Panc1 (cell line): ENCODE measurements around the gene HPCAL1. TPM values are rescaled to one million over a fixed set of nuclear protein-coding genes. Genes with fewer than 3 reads are reported as not detected.

ENCODE experiments used
- ATAC-seq: fragments of 200-7000 bp; cut with Tn5 transposase; 2 replicates; pipeline ENCODE4 v1.9.1; 2020; ENCODE audit warnings: mild to moderate bottlenecking, moderate library complexity
- BruUV-seq: library from RNA; stranded (reverse); fragments of 400-500 nt; replicated peaks from 2 replicates; lab custom pipeline; 2021; lab: Mats Ljungman, UMichigan
- CTCF ChIA-PET: fragments of 300-600 bp; sonication (Branson Sonifier 250); formaldehyde crosslinking; loops from one replicate; lab custom pipeline; 2022; ENCODE audit warnings: antibody characterized with exemption; lab: Charles Lee
- POLR2A ChIA-PET: fragments of 300-600 bp; sonication (Branson Sonifier 250); formaldehyde crosslinking; loops from one replicate; lab custom pipeline; 2022; ENCODE audit warnings: antibody characterized with exemption; lab: Charles Lee
- DNase-seq: peaks from one replicate; pipeline ENCODE4 v3.0.0-alpha.2; 2010; ENCODE audit warnings: low read depth, low spot score
- H3K27ac ChIP-seq: 2 replicates; pipeline ENCODE4 v1.5.1; 2011; ENCODE audit warnings: mild to moderate bottlenecking, low read length, inconsistent platforms
- H3K27me3 ChIP-seq: fragments of 200-500 bp; sonication (Bioruptor generic); 2 replicates; pipeline ENCODE4 v1.6.0; 2014; ENCODE audit warnings: low read length, inconsistent platforms; ENCODE audit not compliant: control insufficient read depth, insufficient read depth
- H3K36me3 ChIP-seq: fragments of 200-500 bp; sonication (Bioruptor generic); 2 replicates; pipeline ENCODE4 v1.5.1; 2014; ENCODE audit warnings: inconsistent platforms, mild to moderate bottlenecking, low read length, moderate library complexity; ENCODE audit not compliant: control insufficient read depth, insufficient read depth
- H3K4me1 ChIP-seq: 2 replicates; pipeline ENCODE4 v1.5.1; 2011; ENCODE audit warnings: inconsistent platforms, mild to moderate bottlenecking, low read length, moderate library complexity; ENCODE audit not compliant: control insufficient read depth, insufficient read depth
- H3K4me3 ChIP-seq, 2 experiments: 2 replicates each; pipeline ENCODE4 v1.5.1; 2011 to 2012; ENCODE audit warnings: low read depth in 2 of 2, low read length in 2 of 2, mild to moderate bottlenecking in 2 of 2, inconsistent platforms in 1 of 2, moderate library complexity in 1 of 2
- H3K9me3 ChIP-seq: fragments of 200-500 bp; sonication (Bioruptor generic); 2 replicates; pipeline ENCODE4 v1.5.1; 2014; ENCODE audit warnings: low read depth, mild to moderate bottlenecking, inconsistent platforms, low read length, moderate library complexity; ENCODE audit not compliant: control insufficient read depth, insufficient read depth
- POLR2AphosphoS5 ChIP-seq: IDR thresholded peaks from 2 replicates; pipeline ENCODE4 v1.6.1; 2012; ENCODE audit warnings: mild to moderate bottlenecking, low read depth, low read length, moderate library complexity
- SIN3A ChIP-seq: IDR thresholded peaks from 2 replicates; pipeline ENCODE4 v1.6.1; 2012; ENCODE audit warnings: low read depth, mild to moderate bottlenecking, low read length, moderate library complexity, borderline replicate concordance; ENCODE audit not compliant: insufficient read depth
- TCF7L2 ChIP-seq: IDR thresholded peaks from 2 replicates; pipeline ENCODE4 v1.6.1; 2011; ENCODE audit warnings: mild to moderate bottlenecking, low read depth, low read length, inconsistent platforms
- in situ Hi-C: cut with HindIII; loops from 2 replicates; pipeline ENCODE4 v1.10.0; 2016; ENCODE audit warnings: low sequenced_read_pairs, low pct_unique_long_range_greater_than_20kb
- intact Hi-C: fragments of 100-400 bp; cut with micrococcal nuclease; formaldehyde crosslinking; loops from one replicate; pipeline ENCODE4 v1.10.0; 2022; ENCODE audit not compliant: unreplicated experiment
- total RNA-seq: library from RNA; stranded (reverse); gene quantifications from one replicate; pipeline ENCODE4 v1.2.1, GENCODE V29; 2021; ENCODE audit not compliant: unreplicated experiment
- TF ChIP-seq, protein P1 (sequence below): fragments of 450-650 bp; IDR thresholded peaks from 2 replicates; pipeline ENCODE4 v1.5.1; 2017; ENCODE audit warnings: mild to moderate bottlenecking
- TF ChIP-seq, protein P2 (sequence below), 2 experiments: IDR thresholded peaks; 2 replicates each; pipeline ENCODE4 v1.6.1; 2011 to 2012; ENCODE audit warnings: low read depth in 2 of 2, control low read depth in 1 of 2, low read length in 1 of 2, mild to moderate bottlenecking in 1 of 2, moderate library complexity in 1 of 2; ENCODE audit not compliant: insufficient read depth in 1 of 2

The HPCAL1 gene
- total RNA-seq, 1 experiment from 2014 or later, result 234 TPM

DNA sequence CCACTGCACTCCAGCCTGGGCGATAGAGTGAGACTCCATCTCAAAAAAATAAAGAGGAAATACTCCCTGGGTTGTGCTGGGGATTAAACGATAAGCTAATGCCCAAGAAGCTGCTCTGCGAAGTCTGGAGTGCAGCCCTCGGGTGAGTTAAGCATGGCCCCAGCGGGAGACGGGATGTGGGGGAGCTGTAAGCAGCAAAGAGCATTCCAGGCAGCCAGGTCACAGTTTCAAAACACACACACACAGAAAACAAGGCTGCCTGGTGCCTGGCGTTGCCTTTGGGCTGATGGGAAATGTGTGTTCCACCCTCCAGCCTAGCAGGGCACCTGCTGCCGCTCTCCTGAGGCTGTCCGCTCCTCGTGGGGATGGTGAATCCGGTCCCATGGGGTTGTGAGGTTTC lies 121.3 kb downstream of the HPCAL1 start:
- ATAC-seq (peak; percentile 67), DNase-seq (no peak)
- H3K27me3 ChIP-seq, result no peaks in the 10 kb centered on the region
- no peak overlapping the region for H3K4me3 ChIP-seq
- TF ChIP-seq, protein P1, sequence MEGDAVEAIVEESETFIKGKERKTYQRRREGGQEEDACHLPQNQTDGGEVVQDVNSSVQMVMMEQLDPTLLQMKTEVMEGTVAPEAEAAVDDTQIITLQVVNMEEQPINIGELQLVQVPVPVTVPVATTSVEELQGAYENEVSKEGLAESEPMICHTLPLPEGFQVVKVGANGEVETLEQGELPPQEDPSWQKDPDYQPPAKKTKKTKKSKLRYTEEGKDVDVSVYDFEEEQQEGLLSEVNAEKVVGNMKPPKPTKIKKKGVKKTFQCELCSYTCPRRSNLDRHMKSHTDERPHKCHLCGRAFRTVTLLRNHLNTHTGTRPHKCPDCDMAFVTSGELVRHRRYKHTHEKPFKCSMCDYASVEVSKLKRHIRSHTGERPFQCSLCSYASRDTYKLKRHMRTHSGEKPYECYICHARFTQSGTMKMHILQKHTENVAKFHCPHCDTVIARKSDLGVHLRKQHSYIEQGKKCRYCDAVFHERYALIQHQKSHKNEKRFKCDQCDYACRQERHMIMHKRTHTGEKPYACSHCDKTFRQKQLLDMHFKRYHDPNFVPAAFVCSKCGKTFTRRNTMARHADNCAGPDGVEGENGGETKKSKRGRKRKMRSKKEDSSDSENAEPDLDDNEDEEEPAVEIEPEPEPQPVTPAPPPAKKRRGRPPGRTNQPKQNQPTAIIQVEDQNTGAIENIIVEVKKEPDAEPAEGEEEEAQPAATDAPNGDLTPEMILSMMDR, result no peak
- TF ChIP-seq SIN3A (peak; percentile 38; the same call in 1 of the 2 replicates), POLR2AphosphoS5 (peak; percentile 56; the same call in 1 of the 2 replicates)
- peak overlapping the region; percentile 84 for H3K27ac ChIP-seq
- in situ Hi-C loops, result no loop called here
- H3K9me3 ChIP-seq, result no peaks in the 10 kb centered on the region
- ChIA-PET CTCF (interaction anchor here (0.6 kb wide), 1 partner anchor 160 kb away, joined by 3 read pairs; no protein-coding TSS in a partner anchor), POLR2A (interaction anchor here (0.7 kb wide), 1 partner anchor 460 kb away, joined by 3 read pairs; no protein-coding TSS in a partner anchor)
- peaks cover 62% of the 10 kb centered on the region for H3K4me1 ChIP-seq
- no peaks in the 10 kb centered on the region for H3K36me3 ChIP-seq
- no TSS peak for BruUV-seq
- intact Hi-C loops, result no loop called here

DNA sequence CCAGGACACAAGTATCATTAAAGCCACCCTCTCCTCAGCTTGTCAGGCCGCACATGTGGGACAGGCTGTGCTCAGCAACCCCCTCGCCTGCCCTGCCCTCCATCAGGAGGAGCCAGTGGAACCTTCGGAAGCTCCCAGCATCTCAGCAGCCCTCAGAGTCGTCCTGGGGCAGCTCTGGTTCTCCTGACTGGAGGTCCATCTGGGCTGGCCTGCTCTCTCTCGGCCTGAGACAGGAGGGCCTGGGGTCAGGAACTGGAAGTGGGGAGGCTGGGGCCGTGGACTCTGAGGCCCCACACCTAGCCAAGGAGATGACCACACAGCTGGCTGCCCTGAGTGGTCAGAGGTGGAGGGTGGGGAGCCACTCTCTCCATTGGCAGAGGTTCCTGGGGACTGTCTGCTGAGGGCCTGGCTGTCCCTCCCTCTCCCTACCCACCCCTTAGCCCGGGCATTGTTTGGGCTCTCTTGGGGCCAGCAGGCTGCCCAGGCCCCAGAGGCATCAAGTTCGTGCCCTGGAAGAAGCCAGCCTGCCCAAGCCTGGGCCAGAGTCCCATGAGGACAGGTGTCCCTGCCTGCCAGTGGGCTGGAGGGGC lies 122.3 kb downstream of the HPCAL1 start:
- Histone ChIP-seq H3K9me3 (no peaks in the 10 kb centered on the region), H3K27me3 (no peaks in the 10 kb centered on the region), H3K36me3 (no peaks in the 10 kb centered on the region), H3K4me3 (no peak overlapping the region), H3K27ac (peak overlapping the region; percentile 84), H3K4me1 (peaks cover 58% of the 10 kb centered on the region)
- ChIA-PET CTCF (no interaction called here), POLR2A (no interaction called here)
- no peak; the same call in 1 of the 2 replicates for ATAC-seq
- no TSS peak for BruUV-seq
- intact Hi-C loops (no loop called here), in situ Hi-C loops (loop anchor here (25.0 kb wide), 1 partner anchor 313 kb away; the partner anchor contains the start of gene RRM2)
- no peak for DNase-seq
- no peak for TF ChIP-seq POLR2AphosphoS5
- TF ChIP-seq SIN3A, result 0 out of 2 replicates have a peak, but pooled peaks have one; percentile 13

DNA sequence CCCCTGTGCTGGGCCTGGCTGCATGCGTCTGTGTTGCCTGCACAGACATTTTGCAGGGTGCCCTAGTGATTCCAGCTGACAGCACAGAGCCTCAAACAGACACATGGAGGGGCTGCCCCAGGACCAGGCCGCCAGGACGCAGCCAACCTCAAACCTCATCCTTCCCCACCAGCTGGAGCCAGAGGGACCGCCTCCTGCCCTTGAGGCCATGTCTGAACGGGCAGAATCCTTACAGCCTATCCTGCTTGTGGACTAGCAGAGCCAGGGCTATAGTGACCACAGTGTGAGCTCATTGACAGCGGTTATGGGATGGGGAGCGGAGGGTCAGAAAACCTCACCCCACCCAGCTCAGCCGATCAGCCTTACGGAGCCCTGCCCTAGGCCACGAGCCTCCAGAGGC lies 123.0 kb downstream of the HPCAL1 start:
- peaks cover 63% of the 10 kb centered on the region for H3K4me1 ChIP-seq
- TF ChIP-seq, protein P2, sequence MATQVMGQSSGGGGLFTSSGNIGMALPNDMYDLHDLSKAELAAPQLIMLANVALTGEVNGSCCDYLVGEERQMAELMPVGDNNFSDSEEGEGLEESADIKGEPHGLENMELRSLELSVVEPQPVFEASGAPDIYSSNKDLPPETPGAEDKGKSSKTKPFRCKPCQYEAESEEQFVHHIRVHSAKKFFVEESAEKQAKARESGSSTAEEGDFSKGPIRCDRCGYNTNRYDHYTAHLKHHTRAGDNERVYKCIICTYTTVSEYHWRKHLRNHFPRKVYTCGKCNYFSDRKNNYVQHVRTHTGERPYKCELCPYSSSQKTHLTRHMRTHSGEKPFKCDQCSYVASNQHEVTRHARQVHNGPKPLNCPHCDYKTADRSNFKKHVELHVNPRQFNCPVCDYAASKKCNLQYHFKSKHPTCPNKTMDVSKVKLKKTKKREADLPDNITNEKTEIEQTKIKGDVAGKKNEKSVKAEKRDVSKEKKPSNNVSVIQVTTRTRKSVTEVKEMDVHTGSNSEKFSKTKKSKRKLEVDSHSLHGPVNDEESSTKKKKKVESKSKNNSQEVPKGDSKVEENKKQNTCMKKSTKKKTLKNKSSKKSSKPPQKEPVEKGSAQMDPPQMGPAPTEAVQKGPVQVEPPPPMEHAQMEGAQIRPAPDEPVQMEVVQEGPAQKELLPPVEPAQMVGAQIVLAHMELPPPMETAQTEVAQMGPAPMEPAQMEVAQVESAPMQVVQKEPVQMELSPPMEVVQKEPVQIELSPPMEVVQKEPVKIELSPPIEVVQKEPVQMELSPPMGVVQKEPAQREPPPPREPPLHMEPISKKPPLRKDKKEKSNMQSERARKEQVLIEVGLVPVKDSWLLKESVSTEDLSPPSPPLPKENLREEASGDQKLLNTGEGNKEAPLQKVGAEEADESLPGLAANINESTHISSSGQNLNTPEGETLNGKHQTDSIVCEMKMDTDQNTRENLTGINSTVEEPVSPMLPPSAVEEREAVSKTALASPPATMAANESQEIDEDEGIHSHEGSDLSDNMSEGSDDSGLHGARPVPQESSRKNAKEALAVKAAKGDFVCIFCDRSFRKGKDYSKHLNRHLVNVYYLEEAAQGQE (IDR thresholded peaks at IDR 0.05; ENCODE audit: insufficient read depth in 1 of 2, low read depth in 2 of 2, low read length in 1 of 2), result no peak
- TF ChIP-seq, protein P1, result no peak
- no peak for TF ChIP-seq SIN3A
- TF ChIP-seq TCF7L2, result no peak
- no peak for TF ChIP-seq POLR2AphosphoS5
- ATAC-seq (peak; percentile 19; the same call in 1 of the 2 replicates), DNase-seq (no peak)
- ChIA-PET CTCF (interaction anchor here (1.7 kb wide), 1 partner anchor 9 kb away, joined by 5 read pairs; no protein-coding TSS in a partner anchor), POLR2A (no interaction called here)
- BruUV-seq, result no TSS peak
- no peak overlapping the region for H3K4me3 ChIP-seq
- H3K27me3 ChIP-seq, result no peaks in the 10 kb centered on the region
- no peaks in the 10 kb centered on the region for H3K9me3 ChIP-seq
- peak overlapping the region; percentile 84 for H3K27ac ChIP-seq
- in situ Hi-C loops (loop anchor here (25.0 kb wide), 1 partner anchor 313 kb away; the partner anchor contains the start of gene RRM2), intact Hi-C loops (no loop called here)
- no peaks in the 10 kb centered on the region for H3K36me3 ChIP-seq
